Fibroblast of mammary gland (primary cell): ENCODE measurements around the gene PLCH1.
"Not testable (repeated sequence)": the region's sequence is repeated elsewhere in the genome, so short reads cannot be mapped to it uniquely, and the experiment has no call there.

Source experiments
- DNase-seq: peaks from one replicate; pipeline ENCODE4 v3.0.0-alpha.2; 2010; ENCODE audit warnings: low read depth
- H3K4me3 ChIP-seq: 2 replicates; pipeline ENCODE4 v1.5.1; 2011; ENCODE audit warnings: low read depth, mild to moderate bottlenecking, low read length, moderate library complexity; ENCODE audit not compliant: control insufficient read depth
- TF ChIP-seq, protein P1 (sequence below): conservative IDR thresholded peaks from 2 replicates; pipeline ENCODE4 v1.5.1; 2011; ENCODE audit warnings: low read depth, low read length, inconsistent platforms; ENCODE audit not compliant: control insufficient read depth, insufficient read depth

The PLCH1 gene

DNA sequence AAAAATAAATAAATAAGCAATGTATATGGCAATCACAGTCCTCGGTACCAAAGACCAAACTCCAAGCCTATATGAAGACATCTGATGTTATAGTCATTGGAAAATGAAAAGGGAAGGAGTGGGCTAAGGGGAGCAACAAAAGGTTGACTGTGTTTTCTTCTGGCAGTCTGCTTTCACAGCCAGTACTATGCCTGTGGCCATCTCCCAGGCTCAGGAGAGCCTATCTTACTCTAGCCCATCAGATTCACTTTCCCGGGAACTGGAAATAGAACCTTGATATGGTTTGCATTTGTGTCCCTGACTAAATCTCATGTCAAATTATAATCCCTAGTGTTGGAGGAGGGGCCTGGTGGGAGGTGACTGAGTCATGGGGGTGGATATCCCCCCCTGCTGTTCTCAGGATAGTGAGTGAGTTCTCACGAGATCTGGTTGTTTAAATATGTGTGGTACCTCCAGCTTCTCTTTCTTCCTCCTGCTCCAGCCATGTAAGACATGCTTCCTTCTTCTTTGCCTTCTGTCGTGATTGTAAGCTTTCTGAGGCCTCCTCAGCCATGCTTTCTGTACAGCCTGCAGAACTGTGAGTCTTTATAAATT is 105.3 kb downstream of the PLCH1 start:
- TF ChIP-seq, protein P1, sequence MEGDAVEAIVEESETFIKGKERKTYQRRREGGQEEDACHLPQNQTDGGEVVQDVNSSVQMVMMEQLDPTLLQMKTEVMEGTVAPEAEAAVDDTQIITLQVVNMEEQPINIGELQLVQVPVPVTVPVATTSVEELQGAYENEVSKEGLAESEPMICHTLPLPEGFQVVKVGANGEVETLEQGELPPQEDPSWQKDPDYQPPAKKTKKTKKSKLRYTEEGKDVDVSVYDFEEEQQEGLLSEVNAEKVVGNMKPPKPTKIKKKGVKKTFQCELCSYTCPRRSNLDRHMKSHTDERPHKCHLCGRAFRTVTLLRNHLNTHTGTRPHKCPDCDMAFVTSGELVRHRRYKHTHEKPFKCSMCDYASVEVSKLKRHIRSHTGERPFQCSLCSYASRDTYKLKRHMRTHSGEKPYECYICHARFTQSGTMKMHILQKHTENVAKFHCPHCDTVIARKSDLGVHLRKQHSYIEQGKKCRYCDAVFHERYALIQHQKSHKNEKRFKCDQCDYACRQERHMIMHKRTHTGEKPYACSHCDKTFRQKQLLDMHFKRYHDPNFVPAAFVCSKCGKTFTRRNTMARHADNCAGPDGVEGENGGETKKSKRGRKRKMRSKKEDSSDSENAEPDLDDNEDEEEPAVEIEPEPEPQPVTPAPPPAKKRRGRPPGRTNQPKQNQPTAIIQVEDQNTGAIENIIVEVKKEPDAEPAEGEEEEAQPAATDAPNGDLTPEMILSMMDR: no peak
- no peak for DNase-seq
- H3K4me3 ChIP-seq: no peak overlapping the region

DNA sequence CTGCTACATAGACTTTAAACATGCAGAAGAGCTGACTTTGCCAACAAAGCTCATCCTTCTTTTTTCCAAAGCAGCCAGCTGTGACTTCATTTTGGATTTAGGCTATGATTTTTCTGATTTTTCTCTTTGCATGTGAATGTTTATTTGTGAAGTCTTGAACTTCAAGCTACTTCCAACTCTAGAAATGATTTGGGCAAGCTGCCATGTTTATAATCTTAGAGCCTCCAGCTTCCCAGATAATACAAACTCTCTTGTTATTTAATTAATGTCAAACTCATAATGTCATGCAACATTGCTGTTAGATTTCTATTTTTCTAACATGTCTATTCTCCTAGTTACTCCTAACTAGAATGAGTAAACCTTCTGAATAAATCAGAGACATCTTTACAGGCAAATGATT is 106.4 kb downstream of the PLCH1 start:
- not testable (repeated sequence) for DNase-seq, H3K4me3 ChIP-seq

DNA sequence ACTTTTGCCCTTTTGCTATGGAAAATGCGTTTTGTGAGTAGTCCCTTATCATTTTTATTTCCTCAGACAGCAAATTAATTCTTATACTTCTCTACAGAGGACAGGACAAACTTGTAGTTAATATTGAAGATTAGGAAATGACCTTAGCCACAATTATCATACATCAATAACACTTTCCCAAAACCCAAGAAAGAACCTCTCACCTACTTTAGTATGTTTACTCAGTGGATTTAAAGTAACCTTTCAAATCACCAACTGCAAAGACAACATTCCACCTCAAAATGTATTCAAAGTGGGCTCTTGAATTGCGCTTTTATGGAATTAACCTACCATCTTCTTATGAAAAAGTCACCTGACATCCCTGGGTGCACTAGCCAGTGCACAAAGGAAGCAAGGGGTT is 107.3 kb downstream of the PLCH1 start:
- TF ChIP-seq, protein P1: no peak
- no peak overlapping the region for H3K4me3 ChIP-seq
- no peak for DNase-seq

DNA sequence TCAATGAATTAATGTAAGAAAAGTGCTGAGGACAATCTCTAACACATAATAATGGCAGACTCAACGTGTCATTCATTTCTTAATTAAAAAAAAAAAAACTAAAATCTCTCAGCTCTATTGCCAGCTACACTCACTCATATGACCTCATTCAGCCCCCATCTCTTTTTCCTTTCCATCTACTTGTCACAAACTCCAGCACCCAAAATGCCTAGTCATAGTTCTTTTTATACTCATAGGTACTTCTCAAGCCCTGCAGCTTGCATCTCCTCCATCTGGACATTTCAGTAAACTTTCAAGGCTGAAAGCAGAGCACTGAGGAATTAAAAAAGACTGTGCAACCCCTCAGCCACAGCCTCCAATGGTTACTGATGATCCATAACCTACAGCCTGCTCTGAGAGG is 109.8 kb downstream of the PLCH1 start:
- TF ChIP-seq, protein P1: no peak
- no peak overlapping the region for H3K4me3 ChIP-seq
- DNase-seq: no peak

DNA sequence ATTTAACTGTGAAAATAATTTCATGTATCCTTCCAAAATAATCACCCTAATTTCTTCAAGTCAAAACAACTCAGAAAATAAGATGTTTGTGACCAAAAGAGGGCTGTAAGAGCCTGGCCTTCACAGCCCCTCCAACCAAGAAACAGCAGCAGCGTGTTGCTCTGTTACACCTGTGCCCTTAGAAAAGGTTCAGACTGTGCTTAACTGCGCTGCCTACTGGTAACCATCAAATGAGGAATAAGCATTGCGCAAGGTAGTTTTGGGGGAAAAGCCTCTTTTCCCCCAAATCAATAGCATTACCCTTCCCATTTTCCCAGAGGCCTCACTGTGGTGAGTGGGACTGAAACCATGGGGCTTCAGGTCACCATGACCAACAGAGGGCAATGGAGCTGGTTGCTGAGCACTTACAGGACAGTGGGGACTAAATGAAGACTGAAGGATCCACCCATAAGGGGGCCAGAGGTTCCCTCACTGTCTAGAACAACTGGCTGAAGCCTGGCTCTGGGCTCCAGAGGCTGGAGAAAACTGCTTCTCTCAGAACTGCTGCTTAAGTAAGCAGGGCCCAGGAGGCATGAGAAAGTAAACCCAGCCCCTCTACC is 110.7 kb downstream of the PLCH1 start:
- TF ChIP-seq, protein P1: no peak
- DNase-seq: no peak
- H3K4me3 ChIP-seq: no peak overlapping the region

DNA sequence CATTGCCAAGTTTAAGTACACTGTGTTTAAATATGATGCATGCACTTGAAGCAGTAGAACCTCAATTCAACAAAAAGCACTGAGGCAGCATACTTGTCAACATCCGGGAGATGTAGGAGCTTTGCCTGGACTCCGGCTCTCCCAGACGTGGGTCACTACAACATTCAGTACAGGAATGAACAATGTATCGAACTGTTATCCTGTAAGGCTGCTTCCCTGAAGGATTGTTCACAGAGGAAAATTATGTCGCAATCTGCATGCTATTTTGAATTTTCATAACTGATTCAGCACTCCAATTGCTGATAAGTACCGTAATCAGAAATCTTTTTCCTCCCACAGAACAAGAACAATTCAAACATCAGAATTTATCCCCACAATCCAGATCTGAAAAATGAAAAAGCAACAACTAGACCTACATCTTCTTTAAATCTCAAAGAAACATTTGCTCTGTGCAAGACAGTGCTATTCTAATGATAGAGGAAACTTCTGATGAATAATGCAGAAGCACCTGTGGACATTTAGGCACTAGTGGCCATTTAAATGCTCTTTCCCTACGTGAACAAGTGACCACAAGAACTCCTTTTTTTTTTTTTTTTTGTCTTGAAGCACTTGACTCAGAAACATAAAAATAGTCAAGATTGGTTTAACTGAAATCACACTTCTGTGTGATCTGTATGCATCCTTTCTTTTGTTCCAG is 113.4 kb downstream of the PLCH1 start:
- no peak for DNase-seq
- TF ChIP-seq, protein P1: no peak
- H3K4me3 ChIP-seq: no peak overlapping the region

DNA sequence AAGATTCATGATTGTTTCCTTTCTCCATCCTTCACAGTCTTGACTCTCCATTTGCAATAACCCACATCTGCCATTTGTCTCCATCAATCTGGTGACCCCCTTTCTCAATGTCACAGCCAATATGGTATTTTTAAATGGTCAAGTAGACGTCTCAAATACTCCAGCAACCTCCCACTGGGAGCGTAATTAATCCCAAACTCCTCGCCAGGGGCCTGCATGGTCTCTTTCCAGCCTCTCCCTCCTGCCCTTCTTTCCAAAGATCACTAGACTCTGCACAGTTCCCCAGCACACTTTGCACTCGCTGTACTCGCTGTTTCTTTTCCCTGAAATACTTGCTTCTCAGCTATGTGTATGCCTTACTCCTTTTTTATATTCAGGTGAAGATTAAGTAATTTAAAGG is 115.3 kb downstream of the PLCH1 start:
- no peak overlapping the region for H3K4me3 ChIP-seq
- TF ChIP-seq, protein P1: no peak
- DNase-seq: no peak
